Fibroblast of the aortic adventitia (primary cell): ENCODE measurements around the gene PBX1. TPM values are rescaled to one million over a fixed set of nuclear protein-coding genes. Genes with fewer than 3 reads are reported as not detected.

ENCODE experiments used
- DNase-seq: peaks from one replicate; pipeline ENCODE4 v3.0.0-alpha.2; 2010; ENCODE audit warnings: low read depth
- H3K4me3 ChIP-seq: 2 replicates; pipeline ENCODE4 v1.5.1; 2011; ENCODE audit warnings: low read depth, mild to moderate bottlenecking, control low read depth, low read length, moderate library complexity
- CTCF ChIP-seq: IDR thresholded peaks from 2 replicates; pipeline ENCODE4 v1.5.1; 2011; ENCODE audit warnings: mild to moderate bottlenecking, low read length, control low read depth, inconsistent platforms; ENCODE audit not compliant: insufficient read depth
- total RNA-seq: library from RNA; depleted of rRNA; stranded (reverse); fragments of >200 nt; gene quantifications from 2 replicates; pipeline ENCODE4 v1.2.3, GENCODE V29; 2012; ENCODE audit warnings: low replicate concordance

PBX1 gene
- total RNA-seq, 1 donor, result 95.6 TPM

- H3K4me3 ChIP-seq, result no peak overlapping the region
- TF ChIP-seq CTCF, result no peak
- DNase-seq, result no peak
Measured at GRCh38 chr1:164692420-164692819, 133.4 kb downstream of the PBX1 start.

- no peak overlapping the region for H3K4me3 ChIP-seq
- no peak for DNase-seq
- TF ChIP-seq CTCF, result no peak
Measured at GRCh38 chr1:164693564-164694359, 134.8 kb downstream of the PBX1 start.

DNA sequence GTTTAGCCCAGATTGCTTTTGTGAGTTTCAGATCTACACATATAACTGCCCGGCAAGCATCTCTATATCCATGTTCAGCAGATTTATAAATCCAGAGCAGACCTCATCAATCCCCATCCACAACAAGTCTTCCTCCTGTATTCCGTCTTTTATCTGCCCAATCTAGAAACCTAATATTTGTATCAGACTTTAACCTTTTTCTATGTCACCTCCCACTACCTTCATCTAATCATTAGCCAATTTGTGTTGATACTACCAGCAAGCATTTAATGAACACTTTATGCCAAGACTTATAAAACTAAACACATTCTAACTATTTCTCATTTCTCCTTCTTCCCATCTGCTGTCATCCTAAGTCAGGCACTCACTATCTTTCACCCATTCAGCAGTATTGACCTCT is 135.5 kb downstream of the PBX1 start:
- no peak for DNase-seq
- TF ChIP-seq CTCF, result no peak
- no peak overlapping the region for H3K4me3 ChIP-seq

DNA sequence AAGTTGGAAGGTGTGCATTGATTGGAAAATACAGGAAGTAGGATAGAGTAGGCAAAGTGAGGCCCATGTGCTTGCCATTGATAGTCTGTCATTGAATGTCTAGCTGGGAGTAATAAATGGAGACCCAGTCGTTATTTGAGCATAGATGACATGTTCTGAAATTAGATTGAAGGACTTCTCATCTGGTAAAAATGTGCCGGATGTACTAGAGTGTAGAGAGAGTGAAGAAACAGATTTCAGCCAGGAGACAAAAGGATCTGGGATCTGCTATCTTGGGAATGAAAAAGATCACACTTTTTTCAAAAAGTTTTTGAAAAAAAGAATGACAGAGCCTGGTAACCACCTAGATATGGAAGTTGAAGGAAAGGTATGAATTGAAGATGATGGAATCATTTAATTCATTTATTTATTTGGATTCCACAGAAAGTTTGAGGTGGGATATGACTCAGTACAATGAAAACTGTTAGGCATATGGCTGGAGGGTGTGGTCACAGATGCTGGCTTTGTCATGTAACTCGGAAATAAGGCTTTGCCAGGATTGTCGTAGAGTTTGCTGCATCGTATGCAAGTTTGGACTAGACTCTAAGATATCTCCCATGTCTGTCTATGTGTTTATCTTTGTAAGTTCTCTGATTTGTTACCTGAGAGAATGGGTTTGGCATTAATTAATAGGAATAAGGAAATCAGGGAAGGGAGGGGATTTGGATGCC is 137.1 kb downstream of the PBX1 start:
- DNase-seq, result peak; percentile 87
- no peak overlapping the region for H3K4me3 ChIP-seq
- no peak for TF ChIP-seq CTCF

GRCh38 chr1:164699815-164700491 is 141.0 kb downstream of the PBX1 start:
- no peak overlapping the region for H3K4me3 ChIP-seq
- DNase-seq, result no peak
- no peak for TF ChIP-seq CTCF

- DNase-seq, result no peak
- no peak for TF ChIP-seq CTCF
- no peak overlapping the region for H3K4me3 ChIP-seq
Measured at GRCh38 chr1:164700683-164701082, 141.7 kb downstream of the PBX1 start.
